PC-9 (cell line): Measurements from ENCODE around the gene CCNA1. TPM values are rescaled to one million over a fixed set of nuclear protein-coding genes. Genes with fewer than 3 reads are reported as not detected.

ENCODE experiments used
- BruUV-seq: library from RNA; stranded (reverse); fragments of 400-500 nt; replicated peaks from 2 replicates; lab custom pipeline; 2021; lab: Mats Ljungman, UMichigan
- CTCF ChIA-PET: fragments of 300-600 bp; sonication (Branson Sonifier 250); formaldehyde crosslinking; loops from one replicate; lab custom pipeline; 2022; ENCODE audit warnings: antibody characterized with exemption; lab: Charles Lee
- POLR2A ChIA-PET: fragments of 300-600 bp; sonication (Branson Sonifier 250); formaldehyde crosslinking; loops from one replicate; lab custom pipeline; 2022; ENCODE audit warnings: antibody characterized with exemption; ENCODE audit not compliant: unreplicated experiment; lab: Charles Lee
- DNase-seq, 2 experiments: peaks; one replicate each; pipeline versions ENCODE4 v3.0.0 to v3.0.0-alpha.2; 2015 to 2022; ENCODE audit warnings: mixed read lengths in 1 of 2
- H2AFZ ChIP-seq: fragments of 200-600 bp; sonication (generic); 2 replicates; pipeline ENCODE4 v1.8.1; 2017; ENCODE audit warnings: antibody characterized with exemption
- H3F3A ChIP-seq: fragments of 200-600 bp; sonication (generic); 2 replicates; pipeline ENCODE4 v1.8.1; 2017; ENCODE audit warnings: antibody characterized with exemption, mild to moderate bottlenecking, low read depth; ENCODE audit not compliant: insufficient read depth
- H3K27ac ChIP-seq: fragments of 200-600 bp; sonication (generic); 2 replicates; pipeline ENCODE4 v1.6.1; 2016; ENCODE audit warnings: mixed run types
- H3K27me3 ChIP-seq: fragments of 200-600 bp; sonication (generic); 2 replicates; pipeline ENCODE4 v1.6.1; 2016; ENCODE audit warnings: low read depth, mixed run types; ENCODE audit not compliant: insufficient read depth
- H3K36me3 ChIP-seq: fragments of 200-600 bp; sonication (generic); 2 replicates; pipeline ENCODE4 v1.6.1; 2016; ENCODE audit warnings: low read depth, mixed run types
- H3K4me1 ChIP-seq: fragments of 200-600 bp; sonication (generic); replicated peaks from 2 replicates; pipeline ENCODE4 v1.6.1; 2016; ENCODE audit warnings: mixed run types; ENCODE audit not compliant: insufficient read depth
- H3K4me2 ChIP-seq: fragments of 200-600 bp; sonication (generic); 2 replicates; pipeline ENCODE4 v1.6.1; 2017; ENCODE audit warnings: mixed run types
- H3K4me3 ChIP-seq: fragments of 200-600 bp; sonication (generic); 2 replicates; pipeline ENCODE4 v1.6.1; 2016; ENCODE audit warnings: mixed run types
- H3K79me2 ChIP-seq: fragments of 200-600 bp; sonication (generic); 2 replicates; pipeline ENCODE4 v1.6.1; 2017; ENCODE audit warnings: low read depth, mixed run types
- H3K9me2 ChIP-seq: fragments of 200-600 bp; sonication (generic); 2 replicates; pipeline ENCODE4 v1.8.1; 2017; ENCODE audit warnings: mild to moderate bottlenecking; ENCODE audit not compliant: insufficient read depth
- H3K9me3 ChIP-seq: fragments of 200-600 bp; sonication (generic); 2 replicates; pipeline ENCODE4 v1.8.1; 2016; ENCODE audit warnings: low read depth; ENCODE audit not compliant: insufficient read depth
- H4K20me1 ChIP-seq: fragments of 200-600 bp; sonication (generic); 2 replicates; pipeline ENCODE4 v1.8.1; 2017; ENCODE audit not compliant: insufficient read depth
- EZH2 ChIP-seq: fragments of 200-600 bp; sonication (generic); IDR thresholded peaks from 2 replicates; pipeline ENCODE4 v1.8.0; 2017; ENCODE audit warnings: antibody characterized with exemption, low read depth
- intact Hi-C: fragments of 100-400 bp; cut with micrococcal nuclease; formaldehyde crosslinking; loops from one replicate; pipeline ENCODE4 v1.10.0; 2022; ENCODE audit not compliant: unreplicated experiment
- total RNA-seq: library from RNA; stranded (reverse); gene quantifications from 2 replicates; pipeline ENCODE4 v1.2.3, GENCODE V29; 2021
- TF ChIP-seq, protein P1 (sequence below): fragments of 200-600 bp; sonication (generic); conservative IDR thresholded peaks from 2 replicates; pipeline ENCODE4 v1.6.1; 2017; ENCODE audit warnings: mixed run types, antibody characterized with exemption, mild to moderate bottlenecking, moderate library complexity

CCNA1 gene
- total RNA-seq, 1 experiment from 2014 or later, result not detected

DNA sequence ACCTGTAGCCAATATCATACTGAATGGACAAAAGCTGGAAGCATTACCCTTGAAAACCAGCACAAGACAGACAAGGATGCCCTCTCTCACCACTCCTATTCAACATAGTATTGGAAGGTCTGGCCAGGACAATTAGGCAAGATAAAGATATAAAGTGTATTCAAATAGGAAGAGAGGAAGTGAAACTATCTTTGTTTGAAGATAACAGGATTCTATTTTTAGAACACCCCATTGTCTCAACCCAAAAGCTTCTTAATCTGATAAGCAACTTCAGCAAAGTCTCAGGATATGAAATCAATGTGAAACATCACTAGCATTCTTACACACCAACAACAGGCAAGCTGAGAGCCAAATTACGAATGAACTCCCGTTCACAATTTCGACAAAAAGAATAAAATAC lies 17.8 kb upstream of the CCNA1 start:
- no peak for TF ChIP-seq EZH2
- TF ChIP-seq, protein P1, sequence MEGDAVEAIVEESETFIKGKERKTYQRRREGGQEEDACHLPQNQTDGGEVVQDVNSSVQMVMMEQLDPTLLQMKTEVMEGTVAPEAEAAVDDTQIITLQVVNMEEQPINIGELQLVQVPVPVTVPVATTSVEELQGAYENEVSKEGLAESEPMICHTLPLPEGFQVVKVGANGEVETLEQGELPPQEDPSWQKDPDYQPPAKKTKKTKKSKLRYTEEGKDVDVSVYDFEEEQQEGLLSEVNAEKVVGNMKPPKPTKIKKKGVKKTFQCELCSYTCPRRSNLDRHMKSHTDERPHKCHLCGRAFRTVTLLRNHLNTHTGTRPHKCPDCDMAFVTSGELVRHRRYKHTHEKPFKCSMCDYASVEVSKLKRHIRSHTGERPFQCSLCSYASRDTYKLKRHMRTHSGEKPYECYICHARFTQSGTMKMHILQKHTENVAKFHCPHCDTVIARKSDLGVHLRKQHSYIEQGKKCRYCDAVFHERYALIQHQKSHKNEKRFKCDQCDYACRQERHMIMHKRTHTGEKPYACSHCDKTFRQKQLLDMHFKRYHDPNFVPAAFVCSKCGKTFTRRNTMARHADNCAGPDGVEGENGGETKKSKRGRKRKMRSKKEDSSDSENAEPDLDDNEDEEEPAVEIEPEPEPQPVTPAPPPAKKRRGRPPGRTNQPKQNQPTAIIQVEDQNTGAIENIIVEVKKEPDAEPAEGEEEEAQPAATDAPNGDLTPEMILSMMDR, result no peak
- peaks cover 24% of the 10 kb centered on the region for H3K4me1 ChIP-seq
- ChIA-PET POLR2A (no interaction called here), CTCF (no interaction called here)
- H3K4me2 ChIP-seq, result no peak overlapping the region
- H3K9me2 ChIP-seq, result no peaks in the 10 kb centered on the region
- DNase-seq, result no peak
- BruUV-seq, result no TSS peak
- no peak overlapping the region for H3K27ac ChIP-seq
- no peaks in the 10 kb centered on the region for H3K36me3 ChIP-seq
- peaks cover 18% of the 10 kb centered on the region for H3F3A ChIP-seq
- no peak overlapping the region for H2AFZ ChIP-seq
- H3K79me2 ChIP-seq, result no peaks in the 10 kb centered on the region
- intact Hi-C loops, result no loop called here
- H3K4me3 ChIP-seq, result no peak overlapping the region
- no peaks in the 10 kb centered on the region; the same call in 1 of the 2 replicates for H3K9me3 ChIP-seq
- no peaks in the 10 kb centered on the region for H4K20me1 ChIP-seq
- H3K27me3 ChIP-seq, result no peaks in the 10 kb centered on the region

DNA sequence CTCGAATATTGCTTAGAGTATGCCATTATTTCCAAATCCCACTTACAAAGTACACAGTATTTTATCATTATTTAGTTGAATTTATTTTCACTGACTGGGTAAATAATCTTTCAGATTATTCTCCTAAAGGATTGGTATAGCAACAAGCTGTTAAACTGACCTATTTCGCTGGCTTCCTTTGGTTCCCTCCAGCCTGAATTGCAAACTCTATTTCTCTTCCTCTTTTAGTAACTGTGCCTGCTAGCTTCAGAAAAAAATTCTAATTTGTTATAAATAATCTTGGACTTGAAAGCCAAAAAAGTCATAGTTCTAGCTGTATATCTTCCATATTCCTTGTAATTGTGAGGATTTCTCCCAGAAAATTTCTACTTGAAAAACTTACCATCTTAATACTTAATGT lies 15.0 kb upstream of the CCNA1 start:
- POLR2A ChIA-PET, result no interaction called here
- Histone ChIP-seq H3K4me2 (peak overlapping the region; percentile 80), H3K27me3 (no peaks in the 10 kb centered on the region), H3K79me2 (no peaks in the 10 kb centered on the region), H4K20me1 (no peaks in the 10 kb centered on the region), H3K4me3 (peak overlapping the region; percentile 40), H3F3A (peaks cover 18% of the 10 kb centered on the region), H2AFZ (peak overlapping the region; percentile 56), H3K9me2 (no peaks in the 10 kb centered on the region), H3K9me3 (no peaks in the 10 kb centered on the region; the same call in 1 of the 2 replicates), H3K36me3 (no peaks in the 10 kb centered on the region), H3K4me1 (peaks cover 40% of the 10 kb centered on the region), H3K27ac (peak overlapping the region; percentile 77)
- CTCF ChIA-PET, result no interaction called here
- intact Hi-C loops, result no loop called here
- no TSS peak for BruUV-seq
- DNase-seq, result no peak
- no peak for TF ChIP-seq EZH2
- TF ChIP-seq, protein P1, result no peak

DNA sequence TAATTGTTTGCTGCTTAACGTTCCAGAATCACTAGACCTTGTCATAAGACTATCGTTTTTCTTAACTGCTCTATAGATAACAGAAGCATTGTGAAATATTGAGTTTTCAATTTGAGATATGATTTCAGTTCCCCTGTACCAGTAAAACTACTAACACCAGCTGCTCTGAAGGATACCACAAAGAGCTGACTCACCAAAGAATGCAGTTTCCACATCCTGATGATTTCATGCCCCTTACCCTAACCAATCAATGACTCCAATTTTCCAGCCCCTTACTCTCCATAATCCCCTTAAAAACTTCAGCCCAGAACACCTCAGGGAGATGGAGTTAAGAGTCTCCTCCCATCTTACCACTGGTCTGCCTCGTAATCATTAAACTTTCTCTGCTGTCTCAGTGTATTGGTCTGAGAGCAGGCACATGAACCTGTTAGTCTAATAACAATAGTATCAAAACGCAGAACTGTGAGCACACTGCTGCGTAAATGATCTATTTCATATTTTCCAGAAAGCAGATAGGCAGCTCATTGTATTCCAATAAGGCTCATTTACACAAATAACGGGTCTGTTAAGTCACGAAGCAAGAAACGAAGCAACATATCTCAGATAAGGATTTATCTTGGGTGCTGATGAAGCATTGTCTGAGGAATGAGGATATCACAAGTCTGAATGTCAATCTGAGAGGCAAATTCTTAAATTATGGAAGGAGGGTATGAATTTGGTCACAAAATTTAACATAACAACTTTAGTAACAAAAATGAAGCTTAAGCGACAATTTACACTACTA lies 14.1 kb upstream of the CCNA1 start:
- peak overlapping the region; percentile 56; the same call in 1 of the 2 replicates for H2AFZ ChIP-seq
- H3K79me2 ChIP-seq, result no peaks in the 10 kb centered on the region
- intact Hi-C loops, result loop anchor here (2.0 kb wide), 1 partner anchor 73 kb away; no protein-coding TSS in a partner anchor
- ChIA-PET POLR2A (no interaction called here), CTCF (interaction anchor here (0.6 kb wide), 1 partner anchor 582 kb away, joined by 4 read pairs; no protein-coding TSS in a partner anchor)
- H3K9me2 ChIP-seq, result no peaks in the 10 kb centered on the region
- H3K27ac ChIP-seq, result peak overlapping the region; percentile 77
- peak overlapping the region; percentile 80 for H3K4me2 ChIP-seq
- DNase-seq, result peak in 1 of 2 experiments; percentile 87
- no peaks in the 10 kb centered on the region for H3K36me3 ChIP-seq
- H3K9me3 ChIP-seq, result no peaks in the 10 kb centered on the region; the same call in 1 of the 2 replicates
- peak overlapping the region; percentile 40; the same call in 1 of the 2 replicates for H3K4me3 ChIP-seq
- peaks cover 40% of the 10 kb centered on the region for H3K4me1 ChIP-seq
- BruUV-seq, result no TSS peak
- TF ChIP-seq EZH2, result no peak
- TF ChIP-seq, protein P1, result no peak
- no peaks in the 10 kb centered on the region for H3K27me3 ChIP-seq
- no peaks in the 10 kb centered on the region for H4K20me1 ChIP-seq
- H3F3A ChIP-seq, result peaks cover 18% of the 10 kb centered on the region
